ENCODE results near the gene ELOVL7.
"Not testable (repeated sequence)": the region's sequence is repeated elsewhere in the genome, so short reads cannot be mapped to it uniquely, and the experiment has no call there.

The ELOVL7 gene

DNA sequence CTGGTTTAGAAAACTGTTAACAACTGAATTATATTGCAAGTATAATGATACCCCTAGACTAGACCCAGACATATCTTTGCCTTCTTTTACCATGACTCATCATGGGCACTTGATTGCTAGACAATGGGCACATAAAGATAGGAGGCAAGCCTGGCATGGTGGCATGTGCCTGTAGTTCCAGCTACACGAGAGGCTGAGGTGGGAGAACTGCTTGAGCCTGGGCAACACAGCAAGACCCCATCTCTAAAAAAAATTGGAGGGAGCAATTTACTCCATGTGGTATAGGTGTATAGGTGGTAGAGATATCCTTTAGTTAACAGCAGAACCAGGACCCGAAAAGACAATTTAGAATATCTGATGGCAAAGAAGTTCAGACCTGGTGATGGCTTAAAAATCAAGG lies 51.6 kb downstream of the ELOVL7 start:
- DNase-seq = no peak

GRCh38 chr5:60789551-60789950 lies 54.5 kb downstream of the ELOVL7 start:
- DNase-seq = no peak

DNA sequence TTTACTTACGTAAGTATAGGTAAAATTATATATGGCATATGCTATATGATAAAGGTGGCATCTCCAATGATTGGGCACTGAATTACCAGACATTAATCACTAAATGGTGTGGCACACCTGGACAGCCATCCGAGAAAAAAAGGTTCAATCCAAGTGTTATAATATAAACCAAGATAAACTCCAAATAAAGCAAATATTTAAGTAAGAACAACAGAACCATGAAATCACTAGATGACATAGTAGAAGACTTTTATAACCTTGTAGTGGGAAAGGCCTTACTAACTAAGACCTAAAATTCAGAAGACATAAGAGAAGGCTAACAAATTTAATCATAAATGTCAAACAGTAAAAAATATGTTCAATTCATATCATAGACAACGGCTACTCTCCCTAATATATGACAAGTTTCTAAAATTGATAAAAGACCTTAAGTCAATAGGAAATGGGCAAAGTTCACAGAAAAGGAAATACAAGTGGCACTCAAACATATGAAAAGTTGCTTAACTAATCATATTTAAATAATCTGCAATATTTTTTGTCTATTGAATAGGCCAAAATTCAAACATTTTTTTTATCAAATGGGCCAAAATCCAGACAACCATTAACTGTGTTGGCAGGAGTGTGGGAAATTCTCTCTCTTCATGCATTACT lies 55.1 kb downstream of the ELOVL7 start:
- no peak for DNase-seq

GRCh38 chr5:60779466-60779865 lies 64.6 kb downstream of the ELOVL7 start:
- DNase-seq = no peak

DNA sequence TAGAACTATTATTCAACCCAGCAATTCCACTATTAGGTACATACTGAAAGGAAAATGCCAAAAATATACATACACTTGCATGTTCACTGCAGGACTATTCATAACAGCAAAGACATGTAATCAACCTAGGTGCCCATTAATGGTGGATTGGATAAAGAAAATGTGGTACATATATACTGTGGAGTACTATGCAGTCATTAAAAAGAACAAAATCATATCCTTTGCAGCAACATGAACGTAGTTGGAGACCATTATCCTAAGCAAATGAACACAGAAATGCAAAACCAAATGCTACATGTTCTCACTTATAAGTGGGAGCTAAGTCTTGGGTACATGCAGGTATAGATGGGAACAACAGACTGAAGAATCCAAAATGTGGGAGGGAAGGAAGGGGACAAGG lies 67.7 kb downstream of the ELOVL7 start:
- no peak for DNase-seq

GRCh38 chr5:60765019-60765709 lies 78.9 kb downstream of the ELOVL7 start:
- no peak for DNase-seq

DNA sequence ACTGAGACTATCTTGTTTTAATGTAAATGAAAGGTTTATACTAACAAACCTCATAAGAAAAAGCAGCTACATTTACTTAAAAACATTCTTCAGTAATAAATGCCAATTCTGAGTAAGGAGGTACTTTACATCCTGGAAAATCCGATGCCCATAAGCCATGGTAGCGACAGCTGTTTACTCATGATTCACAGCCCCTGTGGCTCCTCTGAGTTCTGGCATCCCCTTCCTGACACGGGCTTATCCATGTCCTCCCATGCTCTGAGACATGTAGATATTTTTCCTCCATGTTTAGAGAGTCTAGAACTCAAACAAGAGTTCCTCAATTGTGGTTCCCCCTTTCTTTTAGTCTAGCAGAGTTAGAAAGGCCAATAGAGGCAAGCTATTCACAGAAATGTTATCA lies 81.0 kb downstream of the ELOVL7 start:
- no peak for DNase-seq

GRCh38 chr5:60754495-60754894 lies 89.6 kb downstream of the ELOVL7 start:
- DNase-seq = no peak

DNA sequence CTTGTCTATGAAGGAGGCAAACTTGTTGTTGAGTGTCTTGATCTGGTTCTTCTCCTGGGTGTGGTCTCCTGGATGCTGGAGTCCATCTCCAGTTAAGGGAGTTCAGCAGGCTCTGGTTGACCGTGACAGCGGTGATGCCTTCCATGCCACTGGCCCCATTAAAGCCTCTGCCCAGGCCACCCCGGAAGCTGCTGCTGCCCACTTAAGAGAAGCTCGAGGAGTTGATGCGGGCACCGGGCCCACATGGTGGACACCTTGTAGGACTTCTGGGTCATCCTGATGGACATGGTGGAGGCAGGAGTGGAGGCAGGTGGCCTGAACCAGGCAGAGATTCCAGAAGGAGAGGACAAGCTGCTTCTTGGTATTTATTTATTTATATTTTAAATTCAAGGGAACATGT lies 99.4 kb downstream of the ELOVL7 start:
- DNase-seq = no peak

- DNase-seq = no peak
These were observed 100.4 kb downstream of the ELOVL7 start for GRCh38 chr5:60743511-60744314.

DNA sequence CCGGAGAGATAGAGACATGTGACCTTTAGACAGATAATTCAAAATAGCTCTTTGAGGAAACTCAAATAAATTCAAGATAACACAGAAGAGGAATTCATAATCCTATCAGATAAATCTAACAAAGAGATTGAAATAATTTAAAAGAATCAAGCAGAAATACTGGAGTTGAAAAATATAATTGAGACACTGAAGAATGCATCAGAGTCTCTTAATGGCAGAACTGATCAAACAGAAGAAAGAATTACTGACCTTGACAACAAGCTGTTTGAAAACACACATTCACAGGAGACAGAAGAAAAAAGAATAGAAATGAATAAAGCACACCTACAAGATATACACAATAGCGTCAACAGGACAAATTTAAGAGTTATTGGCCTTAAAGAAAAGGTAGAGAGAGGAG lies 103.7 kb downstream of the ELOVL7 start:
- DNase-seq = no peak

DNA sequence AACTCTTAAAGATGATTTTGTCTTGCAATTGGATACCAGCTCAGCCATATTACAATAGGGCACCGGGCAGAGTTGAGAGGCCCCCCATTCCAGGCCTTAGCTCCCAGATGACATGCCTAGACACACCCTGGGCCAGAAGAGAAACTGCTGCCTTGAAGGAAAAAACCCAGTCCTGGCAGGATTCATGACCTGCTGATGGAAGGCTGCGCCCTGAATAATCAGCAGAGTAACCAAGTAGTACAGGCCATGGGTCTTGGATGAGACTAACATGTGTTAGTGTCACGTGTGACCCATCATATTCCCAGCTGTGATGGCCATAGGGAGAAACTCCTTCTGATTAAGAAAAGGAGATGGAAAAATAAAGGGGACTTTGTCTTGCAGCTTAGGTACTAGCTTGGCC lies 105.1 kb downstream of the ELOVL7 start:
- DNase-seq = no peak

DNA sequence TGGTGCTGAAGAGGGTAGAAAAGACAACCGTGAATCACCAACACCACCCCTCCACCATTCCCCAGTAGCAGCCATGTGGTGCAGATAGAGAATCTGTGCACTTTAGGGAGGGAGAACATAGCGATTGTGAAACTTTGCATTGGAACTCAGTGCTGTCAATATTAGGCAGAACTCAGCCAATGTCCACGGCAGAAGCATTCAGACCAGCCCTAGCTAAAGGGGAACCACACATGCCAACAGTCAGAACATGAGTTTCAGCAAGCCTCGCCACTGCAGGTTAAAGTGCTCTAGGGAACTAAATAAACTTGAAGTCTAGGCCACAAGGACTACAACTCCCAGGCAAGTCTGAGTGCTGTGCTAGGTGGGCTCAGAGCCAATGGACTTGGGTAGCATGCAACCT lies 105.6 kb downstream of the ELOVL7 start:
- no peak for DNase-seq

DNA sequence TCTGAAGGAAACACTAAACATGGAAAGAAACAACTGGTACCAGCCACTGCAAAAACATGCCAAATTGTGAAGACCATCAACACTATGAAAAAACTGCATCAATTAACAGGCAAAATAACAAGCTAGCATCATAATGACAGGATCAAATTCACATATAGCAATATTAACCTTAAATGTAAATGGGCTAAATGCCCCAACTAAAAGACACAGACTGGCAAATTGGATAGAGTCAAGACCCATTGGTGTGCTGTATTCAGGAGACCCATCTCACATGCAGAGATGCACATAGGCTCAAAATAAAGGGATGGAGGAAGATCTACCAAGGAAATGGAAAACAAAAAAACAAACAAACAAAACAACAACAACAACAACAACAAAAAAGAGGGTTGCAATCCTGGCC lies 113.2 kb downstream of the ELOVL7 start:
- DNase-seq = not testable (repeated sequence)

DNA sequence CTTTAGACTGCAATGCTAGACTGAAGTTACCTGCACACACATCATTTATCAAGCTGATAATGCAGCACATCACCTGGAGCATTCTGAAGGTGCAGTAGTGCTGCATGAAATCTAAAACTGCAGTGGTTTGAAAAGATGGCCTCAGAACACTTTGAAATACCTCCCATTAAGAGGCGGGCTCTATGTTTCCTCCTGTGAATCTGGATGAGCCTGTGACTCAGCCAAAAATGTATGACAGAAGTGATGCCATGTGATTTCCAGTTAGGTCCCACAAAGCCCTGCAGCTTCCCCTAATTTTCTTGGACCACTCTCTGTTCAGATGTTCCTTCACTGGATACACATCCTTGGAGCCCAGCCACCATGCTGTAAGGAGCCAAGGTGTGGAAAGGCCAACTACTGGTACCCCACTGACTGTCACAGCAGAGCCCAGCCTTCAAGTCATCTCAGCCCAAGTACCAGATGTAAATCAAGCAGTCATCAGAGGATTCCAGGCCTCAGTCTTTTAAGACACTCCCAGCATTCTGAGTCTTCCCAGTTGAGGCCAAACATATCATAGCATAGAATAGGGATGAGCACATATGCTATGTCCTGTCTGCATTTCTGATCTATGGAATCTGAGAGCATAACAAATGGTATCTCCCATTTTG lies 116.9 kb downstream of the ELOVL7 start:
- DNase-seq = no peak

- no peak for DNase-seq
These were observed 119.9 kb downstream of the ELOVL7 start for GRCh38 chr5:60724126-60724525.

- no peak for DNase-seq
These were observed 121.7 kb downstream of the ELOVL7 start for GRCh38 chr5:60722416-60722815.

GRCh38 chr5:60719329-60719728 lies 124.7 kb downstream of the ELOVL7 start:
- DNase-seq = no peak

DNA sequence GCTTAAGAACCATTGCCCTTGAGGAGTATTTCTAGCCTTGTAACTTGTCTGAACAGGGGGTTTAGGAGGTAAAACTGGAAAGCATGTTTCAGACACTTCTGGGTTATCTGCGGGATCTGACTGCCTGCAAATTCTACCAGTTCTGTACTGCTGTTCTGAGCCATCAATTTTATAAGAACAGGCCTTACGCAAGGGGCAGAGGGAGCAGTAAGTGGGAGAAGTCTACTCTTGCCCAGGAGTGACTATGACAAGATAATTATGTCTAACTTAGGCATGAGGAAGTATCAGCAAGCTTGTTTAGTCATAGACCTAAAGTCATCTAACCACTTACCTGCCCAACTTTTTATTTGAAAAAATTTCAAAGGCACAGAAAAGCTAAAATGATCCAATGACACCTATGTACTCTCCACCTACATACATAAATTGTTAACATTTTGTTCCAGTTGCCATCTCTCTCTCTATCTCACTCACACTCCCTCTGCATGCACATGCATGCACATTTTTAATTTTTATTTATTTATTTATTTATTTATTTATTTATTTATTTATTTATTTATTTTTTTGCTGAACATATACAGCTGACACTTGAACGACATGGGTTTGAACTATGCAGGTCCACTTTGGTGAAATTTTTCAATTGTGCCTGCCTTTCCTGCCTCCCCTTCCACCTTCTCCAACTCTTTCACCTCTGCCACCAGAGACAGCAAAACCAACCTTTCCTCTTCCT lies 125.7 kb downstream of the ELOVL7 start:
- DNase-seq = no peak

GRCh38 chr5:60715201-60715928 lies 128.7 kb downstream of the ELOVL7 start:
- not testable (repeated sequence) for DNase-seq

GRCh38 chr5:60712950-60713349 lies 131.1 kb downstream of the ELOVL7 start:
- no peak for DNase-seq

- DNase-seq = not testable (repeated sequence)
These were observed 132.2 kb downstream of the ELOVL7 start for GRCh38 chr5:60711892-60712291.

Data from right forelimb (tissue), 1 donor.